ENCODE measurements around the gene SHLD1. TPM values are rescaled to one million over a fixed set of nuclear protein-coding genes. Genes with fewer than 3 reads are reported as not detected.
"Not testable (repeated sequence)": the region's sequence is repeated elsewhere in the genome, so short reads cannot be mapped to it uniquely, and the experiment has no call there.

SHLD1 gene
- polyA plus RNA-seq, 3 donors from 2014 or later: 22.1 to 29.9 (median 27.0) TPM

GRCh38 chr20:5776077-5776476 lies 25.9 kb downstream of the SHLD1 start:
- no peak for DNase-seq
- peaks cover 15 to 29% (median 16%) of the 10 kb centered on the region in 3 donors for H3K36me3 Mint-ChIP-seq
- no peak overlapping the region for H3K4me3 Mint-ChIP-seq
- no peaks in the 10 kb centered on the region for H3K9me3 Mint-ChIP-seq
- no peaks in the 10 kb centered on the region for H3K27me3 Mint-ChIP-seq (ENCODE audit: low read depth in 3 of 3)
- no peak overlapping the region for H3K27ac Mint-ChIP-seq
- H3K4me1 Mint-ChIP-seq: peaks cover 2 to 5% of the 10 kb centered on the region in 2 donors

GRCh38 chr20:5779071-5779900 lies 29.1 kb downstream of the SHLD1 start:
- H3K36me3 Mint-ChIP-seq: peaks cover 14 to 16% (median 14%) of the 10 kb centered on the region in 3 donors
- H3K9me3 Mint-ChIP-seq: no peaks in the 10 kb centered on the region
- H3K4me3 Mint-ChIP-seq: no peak overlapping the region
- H3K27me3 Mint-ChIP-seq (ENCODE audit: low read depth in 3 of 3): no peaks in the 10 kb centered on the region
- no peak for DNase-seq
- H3K27ac Mint-ChIP-seq: no peak overlapping the region
- peaks cover 0 to 3% of the 10 kb centered on the region in 2 donors for H3K4me1 Mint-ChIP-seq

- no peaks in the 10 kb centered on the region for H3K9me3 Mint-ChIP-seq
- peaks cover 0 to 3% of the 10 kb centered on the region in 2 donors for H3K4me1 Mint-ChIP-seq
Observed at GRCh38 chr20:5780846-5781217, 30.6 kb downstream of the SHLD1 start.

GRCh38 chr20:5781367-5781766 lies 31.2 kb downstream of the SHLD1 start:
- peaks cover 14 to 18% (median 17%) of the 10 kb centered on the region in 3 donors for H3K36me3 Mint-ChIP-seq
- not testable (repeated sequence) for H3K4me1 Mint-ChIP-seq; DNase-seq; H3K4me3 Mint-ChIP-seq; H3K9me3 Mint-ChIP-seq; H3K27ac Mint-ChIP-seq; H3K27me3 Mint-ChIP-seq (ENCODE audit: low read depth in 3 of 3)

More at GRCh38 chr20:5780846-5781217, 30.6 kb downstream of the SHLD1 start:
- DNase-seq: no peak
- Mint-ChIP-seq H3K27me3 (ENCODE audit: low read depth in 3 of 3) (no peaks in the 10 kb centered on the region), H3K27ac (peak overlapping the region in 1 of 6 donors; percentile 30), H3K4me3 (no peak overlapping the region), H3K36me3 (peaks cover 14 to 18% (median 17%) of the 10 kb centered on the region in 3 donors)

GRCh38 chr20:5781798-5782750 lies 31.9 kb downstream of the SHLD1 start:
- Mint-ChIP-seq H3K4me3 (no peak overlapping the region), H3K27ac (peak overlapping the region in 1 of 6 donors; percentile 45), H3K4me1 (peaks cover 0 to 3% of the 10 kb centered on the region in 2 donors), H3K27me3 (ENCODE audit: low read depth in 3 of 3) (no peaks in the 10 kb centered on the region), H3K9me3 (no peaks in the 10 kb centered on the region), H3K36me3 (peaks cover 14 to 18% (median 17%) of the 10 kb centered on the region in 3 donors)
- DNase-seq: no peak

- Mint-ChIP-seq H3K27ac (no peak overlapping the region), H3K4me1 (peaks cover 0 to 3% of the 10 kb centered on the region in 2 donors), H3K9me3 (no peaks in the 10 kb centered on the region), H3K27me3 (ENCODE audit: low read depth in 3 of 3) (no peaks in the 10 kb centered on the region), H3K4me3 (no peak overlapping the region), H3K36me3 (peaks cover 3 to 14% (median 11%) of the 10 kb centered on the region in 3 donors)
- DNase-seq: no peak
Observed at GRCh38 chr20:5784735-5785134, 34.5 kb downstream of the SHLD1 start.

- H3K36me3 Mint-ChIP-seq: peaks cover 3 to 14% (median 11%) of the 10 kb centered on the region in 3 donors
- no peak overlapping the region for H3K27ac Mint-ChIP-seq
- no peaks in the 10 kb centered on the region for H3K27me3 Mint-ChIP-seq (ENCODE audit: low read depth in 3 of 3)
- H3K4me3 Mint-ChIP-seq: no peak overlapping the region
- H3K4me1 Mint-ChIP-seq: peaks cover 0 to 3% of the 10 kb centered on the region in 2 donors
- H3K9me3 Mint-ChIP-seq: no peaks in the 10 kb centered on the region
- DNase-seq: no peak
Observed at GRCh38 chr20:5785146-5785545, 34.9 kb downstream of the SHLD1 start.

- Mint-ChIP-seq H3K9me3 (no peaks in the 10 kb centered on the region), H3K4me3 (no peak overlapping the region), H3K27ac (peak overlapping the region in 3 of 6 donors; percentile 10 to 23 (median 16)), H3K4me1 (peaks cover 0 to 5% of the 10 kb centered on the region in 2 donors), H3K36me3 (peaks cover 3 to 11% (median 5%) of the 10 kb centered on the region in 3 donors), H3K27me3 (ENCODE audit: low read depth in 3 of 3) (no peaks in the 10 kb centered on the region)
- DNase-seq: no peak
Observed at GRCh38 chr20:5786930-5787795, 37.0 kb downstream of the SHLD1 start.

- no peaks in the 10 kb centered on the region for H3K27me3 Mint-ChIP-seq (ENCODE audit: low read depth in 3 of 3)
- H3K4me3 Mint-ChIP-seq: no peak overlapping the region
- no peak overlapping the region for H3K27ac Mint-ChIP-seq
- no peak for DNase-seq
- H3K36me3 Mint-ChIP-seq: peaks cover 3 to 11% (median 5%) of the 10 kb centered on the region in 3 donors
- H3K9me3 Mint-ChIP-seq: no peaks in the 10 kb centered on the region
- H3K4me1 Mint-ChIP-seq: peaks cover 0 to 5% of the 10 kb centered on the region in 2 donors
Observed at GRCh38 chr20:5787796-5788165, 37.6 kb downstream of the SHLD1 start.

- Mint-ChIP-seq H3K9me3 (no peaks in the 10 kb centered on the region), H3K27me3 (ENCODE audit: low read depth in 3 of 3) (no peaks in the 10 kb centered on the region), H3K27ac (peak overlapping the region in 2 of 6 donors; percentile 28 to 50), H3K4me3 (no peak overlapping the region), H3K4me1 (peaks cover 0 to 5% of the 10 kb centered on the region in 2 donors), H3K36me3 (peaks cover 2 to 14% (median 5%) of the 10 kb centered on the region in 3 donors)
- peak; percentile 67 to 76 (median 72) for DNase-seq
Observed at GRCh38 chr20:5788385-5788895, 38.2 kb downstream of the SHLD1 start.

GRCh38 chr20:5789827-5790226 lies 39.6 kb downstream of the SHLD1 start:
- Mint-ChIP-seq H3K9me3 (no peaks in the 10 kb centered on the region), H3K27me3 (ENCODE audit: low read depth in 3 of 3) (no peaks in the 10 kb centered on the region), H3K4me3 (no peak overlapping the region), H3K27ac (no peak overlapping the region), H3K36me3 (peaks cover 6 to 17% (median 9%) of the 10 kb centered on the region in 3 donors), H3K4me1 (peaks cover 0 to 5% of the 10 kb centered on the region in 2 donors)
- DNase-seq: no peak

- peaks cover 6 to 9% (median 6%) of the 10 kb centered on the region in 3 donors for H3K36me3 Mint-ChIP-seq
- no peak for DNase-seq
- peak overlapping the region in 1 of 6 donors; percentile 27 for H3K27ac Mint-ChIP-seq
Observed at GRCh38 chr20:5793916-5794315, 43.7 kb downstream of the SHLD1 start.

More at GRCh38 chr20:5793916-5794315, 43.7 kb downstream of the SHLD1 start:
- Mint-ChIP-seq H3K27me3 (ENCODE audit: low read depth in 3 of 3) (peaks cover 0 to 3% (median 0%) of the 10 kb centered on the region in 3 donors), H3K4me3 (no peak overlapping the region), H3K9me3 (no peaks in the 10 kb centered on the region), H3K4me1 (peaks cover 11 to 21% of the 10 kb centered on the region in 2 donors)

Measured in immature natural killer cell (primary cell).